SH-SY5Y (cell line): ENCODE results near the gene PP2D1.
A peak's percentile ranks its signal among the peaks of the same experiment; 100 is the strongest.

Experiments
- GATA2 ChIP-seq: IDR thresholded peaks from 2 replicates; pipeline ENCODE4 v1.6.1; 2011; ENCODE audit warnings: mild to moderate bottlenecking, low read depth, low read length
- GATA3 ChIP-seq: IDR thresholded peaks from 2 replicates; pipeline ENCODE4 v1.6.1; 2011; ENCODE audit warnings: low read depth, mild to moderate bottlenecking, low read length, moderate library complexity

The PP2D1 gene

GRCh38 chr3:19950316-19950715 is 61.7 kb downstream of the PP2D1 start:
- TF ChIP-seq GATA3, result no peak
- no peak for TF ChIP-seq GATA2

GRCh38 chr3:19948226-19948591 is 63.9 kb downstream of the PP2D1 start:
- TF ChIP-seq GATA3 (no peak), GATA2 (no peak)

- TF ChIP-seq GATA2, result 0 out of 2 replicates have a peak, but pooled peaks have one; percentile 18
- TF ChIP-seq GATA3, result no peak
Observed at GRCh38 chr3:19947549-19948225, 64.4 kb downstream of the PP2D1 start.

- TF ChIP-seq GATA2, result no peak
- no peak for TF ChIP-seq GATA3
Observed at GRCh38 chr3:19946832-19947548, 65.1 kb downstream of the PP2D1 start, which contains the start of gene RAB5A. RAB5A (plus strand) TSS chr3:19947097; CDS start chr3:19950899, 3,802 bp downstream.

- TF ChIP-seq GATA3 (no peak), GATA2 (no peak)
Observed at GRCh38 chr3:19945969-19946831, 65.9 kb downstream of the PP2D1 start.

GRCh38 chr3:19945534-19945933 is 66.5 kb downstream of the PP2D1 start:
- TF ChIP-seq GATA2, result no peak
- TF ChIP-seq GATA3, result no peak

GRCh38 chr3:19940643-19941042 is 71.4 kb downstream of the PP2D1 start:
- TF ChIP-seq GATA3 (no peak), GATA2 (no peak)

GRCh38 chr3:19938295-19938627 is 73.8 kb downstream of the PP2D1 start:
- TF ChIP-seq GATA3, result no peak
- no peak for TF ChIP-seq GATA2

- TF ChIP-seq GATA3 (no peak), GATA2 (no peak)
Observed at GRCh38 chr3:19937459-19938294, 74.4 kb downstream of the PP2D1 start.
